NCI-H2196 treated with DMSO at 0.1 percent for 48 hours (cell line): ENCODE measurements around the gene DOC2A.

Source experiments
- DNase-seq: peaks from one replicate; lab custom pipeline; 2025; ENCODE audit not compliant: unreplicated experiment; lab: John Stamatoyannopoulos, UW

Gene DOC2A

GRCh38 chr16:30005341-30006094, 5.3 kb downstream of the DOC2A start:
- DNase-seq: peak; percentile 57

GRCh38 chr16:30004811-30005242, 6.0 kb downstream of the DOC2A start:
- peak; percentile 82 for DNase-seq

- DNase-seq: peak; percentile 82
Measured at GRCh38 chr16:30004424-30004776, 6.4 kb downstream of the DOC2A start.

- no peak for DNase-seq
Measured at GRCh38 chr16:30003670-30004423, 7.0 kb downstream of the DOC2A start.

GRCh38 chr16:30002614-30003346, 8.0 kb downstream of the DOC2A start:
- no peak for DNase-seq

- DNase-seq: no peak
Measured at GRCh38 chr16:30000735-30001631, 9.8 kb downstream of the DOC2A start.

- DNase-seq: no peak
Measured at GRCh38 chr16:29999605-30000004, 11.2 kb downstream of the DOC2A start.

GRCh38 chr16:29996766-29997250, 14.0 kb downstream of the DOC2A start:
- DNase-seq: no peak

- DNase-seq: peak; percentile 89
Measured at GRCh38 chr16:29995911-29996765, 14.7 kb downstream of the DOC2A start, which contains the start of gene INO80E. TSS of gene INO80E (plus strand) at chr16:29996241. CDS start at chr16:29996311, 70 bp downstream.

- DNase-seq: peak; percentile 74
Measured at GRCh38 chr16:29995324-29995910, 15.4 kb downstream of the DOC2A start, which contains the start of gene HIRIP3. TSS of gene HIRIP3 (minus strand) at chr16:29995617. CDS start at chr16:29995605, 12 bp downstream.

- DNase-seq: peak; percentile 68
Measured at GRCh38 chr16:29994600-29995323, 16.1 kb downstream of the DOC2A start.

GRCh38 chr16:29993903-29994599, 16.8 kb downstream of the DOC2A start:
- no peak for DNase-seq

- DNase-seq: no peak
Measured at GRCh38 chr16:29993191-29993902, 17.5 kb downstream of the DOC2A start.

- DNase-seq: peak; percentile 70
Measured at GRCh38 chr16:29992344-29992967, 18.4 kb downstream of the DOC2A start.

GRCh38 chr16:29991571-29991904, 19.3 kb downstream of the DOC2A start:
- DNase-seq: no peak

- DNase-seq: no peak
Measured at GRCh38 chr16:29990883-29991570, 19.8 kb downstream of the DOC2A start.
